Panc1 (cell line): ENCODE results near the gene RPS6KA3. TPM values are rescaled to one million over a fixed set of nuclear protein-coding genes. Genes with fewer than 3 reads are reported as not detected.

Experiments
- ATAC-seq: fragments of 200-7000 bp; cut with Tn5 transposase; 2 replicates; pipeline ENCODE4 v1.9.1; 2020; ENCODE audit warnings: mild to moderate bottlenecking, moderate library complexity
- BruUV-seq: library from RNA; stranded (reverse); fragments of 400-500 nt; replicated peaks from 2 replicates; lab custom pipeline; 2021; lab: Mats Ljungman, UMichigan
- CTCF ChIA-PET: fragments of 300-600 bp; sonication (Branson Sonifier 250); formaldehyde crosslinking; loops from one replicate; lab custom pipeline; 2022; ENCODE audit warnings: antibody characterized with exemption; lab: Charles Lee
- POLR2A ChIA-PET: fragments of 300-600 bp; sonication (Branson Sonifier 250); formaldehyde crosslinking; loops from one replicate; lab custom pipeline; 2022; ENCODE audit warnings: antibody characterized with exemption; lab: Charles Lee
- DNase-seq: peaks from one replicate; pipeline ENCODE4 v3.0.0-alpha.2; 2010; ENCODE audit warnings: low read depth, low spot score
- H3K27ac ChIP-seq: 2 replicates; pipeline ENCODE4 v1.5.1; 2011; ENCODE audit warnings: mild to moderate bottlenecking, low read length, inconsistent platforms
- H3K27me3 ChIP-seq: fragments of 200-500 bp; sonication (Bioruptor generic); 2 replicates; pipeline ENCODE4 v1.6.0; 2014; ENCODE audit warnings: low read length, inconsistent platforms; ENCODE audit not compliant: control insufficient read depth, insufficient read depth
- H3K36me3 ChIP-seq: fragments of 200-500 bp; sonication (Bioruptor generic); 2 replicates; pipeline ENCODE4 v1.5.1; 2014; ENCODE audit warnings: inconsistent platforms, mild to moderate bottlenecking, low read length, moderate library complexity; ENCODE audit not compliant: control insufficient read depth, insufficient read depth
- H3K4me1 ChIP-seq: 2 replicates; pipeline ENCODE4 v1.5.1; 2011; ENCODE audit warnings: inconsistent platforms, mild to moderate bottlenecking, low read length, moderate library complexity; ENCODE audit not compliant: control insufficient read depth, insufficient read depth
- H3K4me3 ChIP-seq, 2 experiments: 2 replicates each; pipeline ENCODE4 v1.5.1; 2011 to 2012; ENCODE audit warnings: low read depth in 2 of 2, low read length in 2 of 2, mild to moderate bottlenecking in 2 of 2, inconsistent platforms in 1 of 2, moderate library complexity in 1 of 2
- H3K9me3 ChIP-seq: fragments of 200-500 bp; sonication (Bioruptor generic); 2 replicates; pipeline ENCODE4 v1.5.1; 2014; ENCODE audit warnings: low read depth, mild to moderate bottlenecking, inconsistent platforms, low read length, moderate library complexity; ENCODE audit not compliant: control insufficient read depth, insufficient read depth
- POLR2AphosphoS5 ChIP-seq: IDR thresholded peaks from 2 replicates; pipeline ENCODE4 v1.6.1; 2012; ENCODE audit warnings: mild to moderate bottlenecking, low read depth, low read length, moderate library complexity
- SIN3A ChIP-seq: IDR thresholded peaks from 2 replicates; pipeline ENCODE4 v1.6.1; 2012; ENCODE audit warnings: low read depth, mild to moderate bottlenecking, low read length, moderate library complexity, borderline replicate concordance; ENCODE audit not compliant: insufficient read depth
- TCF7L2 ChIP-seq: IDR thresholded peaks from 2 replicates; pipeline ENCODE4 v1.6.1; 2011; ENCODE audit warnings: mild to moderate bottlenecking, low read depth, low read length, inconsistent platforms
- in situ Hi-C: cut with HindIII; loops from 2 replicates; pipeline ENCODE4 v1.10.0; 2016; ENCODE audit warnings: low sequenced_read_pairs, low pct_unique_long_range_greater_than_20kb
- intact Hi-C: fragments of 100-400 bp; cut with micrococcal nuclease; formaldehyde crosslinking; loops from one replicate; pipeline ENCODE4 v1.10.0; 2022; ENCODE audit not compliant: unreplicated experiment
- total RNA-seq: library from RNA; stranded (reverse); gene quantifications from one replicate; pipeline ENCODE4 v1.2.1, GENCODE V29; 2021; ENCODE audit not compliant: unreplicated experiment
- TF ChIP-seq, protein P1 (sequence below): fragments of 450-650 bp; IDR thresholded peaks from 2 replicates; pipeline ENCODE4 v1.5.1; 2017; ENCODE audit warnings: mild to moderate bottlenecking
- TF ChIP-seq, protein P2 (sequence below), 2 experiments: IDR thresholded peaks; 2 replicates each; pipeline ENCODE4 v1.6.1; 2011 to 2012; ENCODE audit warnings: low read depth in 2 of 2, control low read depth in 1 of 2, low read length in 1 of 2, mild to moderate bottlenecking in 1 of 2, moderate library complexity in 1 of 2; ENCODE audit not compliant: insufficient read depth in 1 of 2

RPS6KA3 gene
- total RNA-seq, 1 experiment from 2014 or later, result 40.5 TPM

DNA sequence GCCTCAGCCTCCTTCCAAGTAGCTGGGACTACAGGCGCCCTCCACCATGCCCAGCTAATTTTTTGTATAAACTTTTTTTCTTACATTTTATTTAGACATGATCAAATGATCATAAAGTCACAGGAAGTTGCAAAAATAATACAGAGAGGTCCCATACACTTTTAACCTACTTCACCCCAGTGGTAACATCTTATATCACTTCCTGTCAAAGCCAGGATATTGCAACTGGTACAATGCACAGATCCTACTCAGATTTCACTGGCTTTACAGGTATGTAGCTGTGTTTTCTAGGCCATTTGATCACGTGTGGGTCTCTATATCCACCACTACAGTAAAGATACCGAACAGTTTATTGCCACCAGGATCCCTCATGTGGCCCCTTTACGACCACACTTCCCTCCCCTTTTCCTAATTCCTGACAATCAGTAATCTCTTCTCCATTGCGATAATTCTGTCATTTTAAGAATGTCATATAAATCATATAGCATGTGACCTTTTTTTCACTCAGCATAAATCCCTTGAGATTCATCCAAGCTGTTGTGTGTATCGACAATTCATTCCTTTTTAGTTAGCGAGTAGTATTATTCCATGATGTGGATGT lies 18.0 kb downstream of the RPS6KA3 start:
- no peaks in the 10 kb centered on the region for H3K36me3 ChIP-seq
- in situ Hi-C loops (no loop called here), intact Hi-C loops (no loop called here)
- no peak for DNase-seq
- ATAC-seq, result no peak
- H3K4me3 ChIP-seq, result no peak overlapping the region
- H3K27ac ChIP-seq, result no peak overlapping the region
- no peaks in the 10 kb centered on the region for H3K4me1 ChIP-seq
- POLR2A ChIA-PET, result no interaction called here
- H3K27me3 ChIP-seq, result no peaks in the 10 kb centered on the region
- no peaks in the 10 kb centered on the region for H3K9me3 ChIP-seq
- CTCF ChIA-PET, result no interaction called here
- no TSS peak for BruUV-seq
- TF ChIP-seq POLR2AphosphoS5, result no peak
- TF ChIP-seq, protein P1, sequence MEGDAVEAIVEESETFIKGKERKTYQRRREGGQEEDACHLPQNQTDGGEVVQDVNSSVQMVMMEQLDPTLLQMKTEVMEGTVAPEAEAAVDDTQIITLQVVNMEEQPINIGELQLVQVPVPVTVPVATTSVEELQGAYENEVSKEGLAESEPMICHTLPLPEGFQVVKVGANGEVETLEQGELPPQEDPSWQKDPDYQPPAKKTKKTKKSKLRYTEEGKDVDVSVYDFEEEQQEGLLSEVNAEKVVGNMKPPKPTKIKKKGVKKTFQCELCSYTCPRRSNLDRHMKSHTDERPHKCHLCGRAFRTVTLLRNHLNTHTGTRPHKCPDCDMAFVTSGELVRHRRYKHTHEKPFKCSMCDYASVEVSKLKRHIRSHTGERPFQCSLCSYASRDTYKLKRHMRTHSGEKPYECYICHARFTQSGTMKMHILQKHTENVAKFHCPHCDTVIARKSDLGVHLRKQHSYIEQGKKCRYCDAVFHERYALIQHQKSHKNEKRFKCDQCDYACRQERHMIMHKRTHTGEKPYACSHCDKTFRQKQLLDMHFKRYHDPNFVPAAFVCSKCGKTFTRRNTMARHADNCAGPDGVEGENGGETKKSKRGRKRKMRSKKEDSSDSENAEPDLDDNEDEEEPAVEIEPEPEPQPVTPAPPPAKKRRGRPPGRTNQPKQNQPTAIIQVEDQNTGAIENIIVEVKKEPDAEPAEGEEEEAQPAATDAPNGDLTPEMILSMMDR, result no peak
- TF ChIP-seq, protein P2, sequence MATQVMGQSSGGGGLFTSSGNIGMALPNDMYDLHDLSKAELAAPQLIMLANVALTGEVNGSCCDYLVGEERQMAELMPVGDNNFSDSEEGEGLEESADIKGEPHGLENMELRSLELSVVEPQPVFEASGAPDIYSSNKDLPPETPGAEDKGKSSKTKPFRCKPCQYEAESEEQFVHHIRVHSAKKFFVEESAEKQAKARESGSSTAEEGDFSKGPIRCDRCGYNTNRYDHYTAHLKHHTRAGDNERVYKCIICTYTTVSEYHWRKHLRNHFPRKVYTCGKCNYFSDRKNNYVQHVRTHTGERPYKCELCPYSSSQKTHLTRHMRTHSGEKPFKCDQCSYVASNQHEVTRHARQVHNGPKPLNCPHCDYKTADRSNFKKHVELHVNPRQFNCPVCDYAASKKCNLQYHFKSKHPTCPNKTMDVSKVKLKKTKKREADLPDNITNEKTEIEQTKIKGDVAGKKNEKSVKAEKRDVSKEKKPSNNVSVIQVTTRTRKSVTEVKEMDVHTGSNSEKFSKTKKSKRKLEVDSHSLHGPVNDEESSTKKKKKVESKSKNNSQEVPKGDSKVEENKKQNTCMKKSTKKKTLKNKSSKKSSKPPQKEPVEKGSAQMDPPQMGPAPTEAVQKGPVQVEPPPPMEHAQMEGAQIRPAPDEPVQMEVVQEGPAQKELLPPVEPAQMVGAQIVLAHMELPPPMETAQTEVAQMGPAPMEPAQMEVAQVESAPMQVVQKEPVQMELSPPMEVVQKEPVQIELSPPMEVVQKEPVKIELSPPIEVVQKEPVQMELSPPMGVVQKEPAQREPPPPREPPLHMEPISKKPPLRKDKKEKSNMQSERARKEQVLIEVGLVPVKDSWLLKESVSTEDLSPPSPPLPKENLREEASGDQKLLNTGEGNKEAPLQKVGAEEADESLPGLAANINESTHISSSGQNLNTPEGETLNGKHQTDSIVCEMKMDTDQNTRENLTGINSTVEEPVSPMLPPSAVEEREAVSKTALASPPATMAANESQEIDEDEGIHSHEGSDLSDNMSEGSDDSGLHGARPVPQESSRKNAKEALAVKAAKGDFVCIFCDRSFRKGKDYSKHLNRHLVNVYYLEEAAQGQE (IDR thresholded peaks at IDR 0.05; ENCODE audit: insufficient read depth in 1 of 2, low read depth in 2 of 2, low read length in 1 of 2), result no peak
- TF ChIP-seq TCF7L2, result no peak
- TF ChIP-seq SIN3A, result no peak

DNA sequence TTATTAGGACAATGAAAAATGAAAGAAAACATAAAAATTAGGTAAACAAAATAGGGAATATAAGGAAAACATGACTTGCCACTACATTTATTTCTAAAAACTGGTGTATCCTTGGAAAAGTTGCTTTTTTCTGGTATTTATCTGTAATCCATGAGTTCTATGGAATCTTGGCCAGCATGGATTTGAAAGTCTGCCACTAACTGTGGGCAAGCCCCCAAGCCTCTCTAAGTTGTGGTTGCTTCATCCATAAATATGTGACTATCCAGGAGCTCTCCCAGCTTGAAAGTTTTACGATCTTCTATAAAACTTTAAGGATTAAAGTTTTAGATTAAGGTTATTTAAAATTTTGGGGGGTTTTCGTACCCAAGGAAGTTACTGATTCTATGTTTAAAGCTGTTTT lies 21.8 kb downstream of the RPS6KA3 start:
- H3K27me3 ChIP-seq, result no peaks in the 10 kb centered on the region
- no peaks in the 10 kb centered on the region for H3K36me3 ChIP-seq
- ATAC-seq, result no peak
- H3K27ac ChIP-seq, result no peak overlapping the region
- no peak for DNase-seq
- CTCF ChIA-PET, result no interaction called here
- POLR2A ChIA-PET, result no interaction called here
- no peak overlapping the region for H3K4me3 ChIP-seq
- H3K4me1 ChIP-seq, result no peaks in the 10 kb centered on the region
- no peaks in the 10 kb centered on the region for H3K9me3 ChIP-seq
- BruUV-seq, result no TSS peak
- intact Hi-C loops, result no loop called here
- in situ Hi-C loops, result no loop called here
- no peak for TF ChIP-seq POLR2AphosphoS5
- TF ChIP-seq SIN3A, result no peak
- TF ChIP-seq, protein P2 (IDR thresholded peaks at IDR 0.05; ENCODE audit: insufficient read depth in 1 of 2, low read depth in 2 of 2, low read length in 1 of 2), result no peak
- TF ChIP-seq TCF7L2, result no peak
- TF ChIP-seq, protein P1, result no peak
